ENCODE data around the gene NAV2. TPM values are rescaled to one million over a fixed set of nuclear protein-coding genes. Genes with fewer than 3 reads are reported as not detected.
A peak's percentile ranks its signal among the peaks of the same experiment; 100 is the strongest.

The NAV2 gene
- total RNA-seq, 1 donor from 2014 or later: 11.1 TPM

GRCh38 chr11:19676475-19677380 lies 35.9 kb upstream of the NAV2 start:
- Histone ChIP-seq H3K27me3 (ENCODE audit: control insufficient read depth, insufficient read depth, low read length) (no peaks in the 10 kb centered on the region), H3K36me3 (ENCODE audit: control insufficient read depth, insufficient read depth, low read length) (no peaks in the 10 kb centered on the region), H3K4me3 (ENCODE audit: low read depth, low read length) (no peak overlapping the region)
- DNase-seq (ENCODE audit: low read depth): no peak
- no peak for FAIRE-seq
- no peak for TF ChIP-seq CTCF (IDR thresholded peaks at IDR 0.05; ENCODE audit: insufficient read depth, low read length, severe bottlenecking)

- FAIRE-seq: no peak
- H3K27me3 ChIP-seq (ENCODE audit: control insufficient read depth, insufficient read depth, low read length): no peaks in the 10 kb centered on the region
- no peak for TF ChIP-seq CTCF (IDR thresholded peaks at IDR 0.05; ENCODE audit: insufficient read depth, low read length, severe bottlenecking)
- no peak for DNase-seq (ENCODE audit: low read depth)
- H3K4me3 ChIP-seq (ENCODE audit: low read depth, low read length): no peak overlapping the region
- H3K36me3 ChIP-seq (ENCODE audit: control insufficient read depth, insufficient read depth, low read length): no peaks in the 10 kb centered on the region
These were observed 35.1 kb upstream of the NAV2 start for GRCh38 chr11:19677381-19678080.

GRCh38 chr11:19679952-19680828 lies 32.4 kb upstream of the NAV2 start:
- Histone ChIP-seq H3K36me3 (ENCODE audit: control insufficient read depth, insufficient read depth, low read length) (no peaks in the 10 kb centered on the region), H3K27me3 (ENCODE audit: control insufficient read depth, insufficient read depth, low read length) (no peaks in the 10 kb centered on the region), H3K4me3 (ENCODE audit: low read depth, low read length) (no peak overlapping the region)
- DNase-seq (ENCODE audit: low read depth): peak; percentile 96
- no peak for TF ChIP-seq CTCF (IDR thresholded peaks at IDR 0.05; ENCODE audit: insufficient read depth, low read length, severe bottlenecking)
- FAIRE-seq: peak; percentile 73

- Histone ChIP-seq H3K36me3 (ENCODE audit: control insufficient read depth, insufficient read depth, low read length) (no peaks in the 10 kb centered on the region), H3K4me3 (ENCODE audit: low read depth, low read length) (no peak overlapping the region), H3K27me3 (ENCODE audit: control insufficient read depth, insufficient read depth, low read length) (no peaks in the 10 kb centered on the region)
- FAIRE-seq: no peak
- DNase-seq (ENCODE audit: low read depth): no peak
- no peak for TF ChIP-seq CTCF (IDR thresholded peaks at IDR 0.05; ENCODE audit: insufficient read depth, low read length, severe bottlenecking)
These were observed 31.7 kb upstream of the NAV2 start for GRCh38 chr11:19680829-19681368.

- Histone ChIP-seq H3K36me3 (ENCODE audit: control insufficient read depth, insufficient read depth, low read length) (no peaks in the 10 kb centered on the region), H3K27me3 (ENCODE audit: control insufficient read depth, insufficient read depth, low read length) (no peaks in the 10 kb centered on the region), H3K4me3 (ENCODE audit: low read depth, low read length) (no peak overlapping the region)
- no peak for DNase-seq (ENCODE audit: low read depth)
- no peak for TF ChIP-seq CTCF (IDR thresholded peaks at IDR 0.05; ENCODE audit: insufficient read depth, low read length, severe bottlenecking)
- FAIRE-seq: no peak
These were observed 29.4 kb upstream of the NAV2 start for GRCh38 chr11:19683141-19683805.

Data from bronchial epithelial cell (primary cell).